Measurements from ENCODE around the gene HDAC4.
A peak's percentile ranks its signal among the peaks of the same experiment; 100 is the strongest.

Gene HDAC4

DNA sequence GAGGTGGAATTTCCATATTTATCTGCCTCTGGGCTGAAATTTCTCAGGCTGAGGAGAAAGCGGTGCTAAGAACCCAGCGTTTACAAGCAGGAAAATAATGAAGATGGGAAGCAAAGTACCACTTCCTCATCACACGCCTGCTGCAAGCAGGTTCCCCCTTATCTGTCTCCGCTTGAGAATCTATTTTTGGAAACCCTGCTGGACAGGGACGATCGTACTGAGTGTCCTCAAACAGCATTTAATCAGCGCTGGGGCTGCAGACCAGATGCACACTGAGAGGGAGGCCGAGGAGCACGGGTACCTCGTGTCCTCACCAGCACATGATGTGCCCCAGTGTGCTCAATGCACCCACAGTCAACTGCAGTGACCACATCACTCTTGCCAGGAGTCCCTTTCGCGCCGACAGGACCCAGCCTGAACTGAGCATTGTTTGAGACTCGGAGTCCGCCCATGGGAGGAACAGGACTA lies 160.4 kb downstream of the HDAC4 start:
- peak overlapping the region; percentile 47 for H3K27ac ChIP-seq (ENCODE audit: low read depth, low read length)
- peaks cover 51% of the 10 kb centered on the region for H3K4me1 ChIP-seq (ENCODE audit: insufficient read depth, low read length)
- H3K27me3 ChIP-seq (ENCODE audit: control insufficient read depth in 1 of 2, insufficient read depth in 2 of 2, low read length in 2 of 2), result no peaks in the 10 kb centered on the region
- H3K9me3 ChIP-seq (ENCODE audit: low read length), result no peaks in the 10 kb centered on the region
- H3K9ac ChIP-seq (ENCODE audit: low read length), result peak overlapping the region; percentile 1
- no peaks in the 10 kb centered on the region for H3K36me3 ChIP-seq (ENCODE audit: insufficient read depth, low read length)
- peak overlapping the region; percentile 15 to 41 for H3K4me3 ChIP-seq (ENCODE audit: low read depth in 1 of 2, low read length in 2 of 2)

DNA sequence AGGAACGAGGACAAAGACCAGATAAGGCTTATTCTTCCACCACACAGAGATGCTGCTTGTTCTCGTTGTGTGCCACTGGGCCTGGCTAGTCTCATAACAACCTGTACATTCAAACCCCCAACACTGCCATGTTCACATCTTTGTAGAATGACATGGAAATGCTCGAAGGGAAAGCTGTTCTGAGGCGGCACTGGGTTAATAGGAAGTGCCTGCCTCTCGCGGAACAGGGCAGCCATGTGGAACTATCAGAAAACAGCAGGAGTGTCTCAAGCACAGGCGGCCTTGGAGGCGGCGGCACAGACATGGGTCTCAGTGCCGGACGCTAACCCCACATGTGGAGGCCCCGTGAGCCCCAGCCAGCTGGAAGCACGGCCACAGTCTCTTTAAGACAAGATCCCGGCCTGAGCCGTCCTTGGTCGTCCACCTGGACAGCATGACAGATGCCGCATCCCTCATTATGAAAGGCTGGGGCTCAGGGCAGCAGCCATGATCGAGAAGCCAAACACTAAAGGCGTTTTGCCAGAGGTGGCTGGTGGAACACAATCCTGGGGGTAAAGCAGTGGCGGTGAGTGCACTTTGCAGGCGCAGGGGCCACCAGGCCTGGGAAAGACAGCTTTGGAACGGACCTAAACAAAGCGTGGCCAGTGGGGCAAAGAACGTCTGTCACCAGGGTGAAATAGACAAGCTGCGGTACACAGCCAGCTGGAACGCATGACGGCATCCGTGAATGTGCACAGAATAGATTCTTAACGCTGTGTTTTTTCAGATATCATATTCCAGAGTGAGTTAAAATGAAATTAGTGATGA lies 161.0 kb downstream of the HDAC4 start:
- H3K4me3 ChIP-seq (ENCODE audit: low read depth in 1 of 2, low read length in 2 of 2), result peak overlapping the region; percentile 15 to 41
- peaks cover 45% of the 10 kb centered on the region for H3K4me1 ChIP-seq (ENCODE audit: insufficient read depth, low read length)
- H3K27me3 ChIP-seq (ENCODE audit: control insufficient read depth in 1 of 2, insufficient read depth in 2 of 2, low read length in 2 of 2), result no peaks in the 10 kb centered on the region
- H3K9ac ChIP-seq (ENCODE audit: low read length), result peak overlapping the region; percentile 1
- H3K9me3 ChIP-seq (ENCODE audit: low read length), result no peaks in the 10 kb centered on the region
- peak overlapping the region; percentile 47 for H3K27ac ChIP-seq (ENCODE audit: low read depth, low read length)
- H3K36me3 ChIP-seq (ENCODE audit: insufficient read depth, low read length), result no peaks in the 10 kb centered on the region

DNA sequence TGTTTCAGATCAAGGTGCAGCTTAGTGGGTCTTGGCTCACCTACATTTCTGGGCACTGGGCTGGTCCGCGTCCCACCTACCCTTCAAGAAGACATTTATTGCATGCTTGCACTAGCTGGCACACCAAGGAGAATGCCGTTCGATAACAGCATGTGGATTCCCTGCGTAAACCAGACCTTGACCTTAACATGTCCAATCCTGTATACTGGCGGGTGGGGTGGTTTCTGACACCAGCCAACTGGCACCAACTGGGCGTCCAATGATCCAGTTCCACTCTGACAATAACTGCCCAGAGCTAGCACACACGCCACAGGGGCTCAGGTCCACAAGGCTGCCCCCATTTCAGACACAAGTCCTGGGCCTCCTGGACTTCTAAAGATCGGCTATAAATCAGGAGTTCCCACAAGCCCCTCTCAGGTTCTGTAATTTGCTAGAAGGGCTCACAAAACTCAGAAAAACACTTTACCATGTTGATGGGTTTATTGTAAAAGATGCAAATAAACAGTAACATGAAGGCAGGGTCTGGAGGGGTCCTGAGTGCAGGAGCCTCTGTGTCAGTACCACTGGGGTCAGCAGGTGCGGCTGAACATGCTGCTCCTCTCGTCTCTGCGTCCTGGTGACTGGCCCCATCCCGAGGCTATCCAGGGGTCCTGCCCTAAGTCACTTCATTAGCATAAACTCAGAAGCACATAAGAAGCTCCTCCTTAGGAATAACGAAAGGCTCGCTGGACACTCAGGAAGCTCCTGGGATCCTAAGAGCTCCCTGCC lies 161.8 kb downstream of the HDAC4 start:
- Histone ChIP-seq H3K9me3 (ENCODE audit: low read length) (no peaks in the 10 kb centered on the region), H3K27ac (ENCODE audit: low read depth, low read length) (peak overlapping the region; percentile 45), H3K27me3 (ENCODE audit: control insufficient read depth in 1 of 2, insufficient read depth in 2 of 2, low read length in 2 of 2) (no peaks in the 10 kb centered on the region), H3K9ac (ENCODE audit: low read length) (no peak overlapping the region), H3K4me1 (ENCODE audit: insufficient read depth, low read length) (peaks cover 41% of the 10 kb centered on the region), H3K36me3 (ENCODE audit: insufficient read depth, low read length) (no peaks in the 10 kb centered on the region), H3K4me3 (ENCODE audit: low read depth in 1 of 2, low read length in 2 of 2) (no peak overlapping the region)

DNA sequence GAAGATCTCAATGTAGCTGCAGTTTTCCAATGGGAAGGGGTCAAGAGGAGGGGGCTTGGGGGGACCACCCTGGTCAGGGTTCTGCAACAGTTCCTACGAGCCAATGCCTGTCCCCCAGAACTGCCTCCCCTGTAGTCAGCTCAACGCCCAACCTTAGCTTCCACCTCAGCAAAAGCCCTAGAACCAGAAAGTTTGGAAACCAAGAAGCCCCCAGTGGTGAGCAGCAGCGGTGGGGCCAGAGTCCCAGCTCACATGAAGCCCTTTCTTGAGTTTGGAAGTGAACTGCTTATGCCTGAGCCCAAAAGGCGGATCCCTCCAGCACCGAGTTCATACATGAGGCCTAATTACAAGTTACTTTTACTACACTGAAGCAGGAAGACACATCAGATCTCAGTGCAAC lies 162.4 kb downstream of the HDAC4 start:
- Histone ChIP-seq H3K9ac (ENCODE audit: low read length) (no peak overlapping the region), H3K9me3 (ENCODE audit: low read length) (no peaks in the 10 kb centered on the region), H3K4me1 (ENCODE audit: insufficient read depth, low read length) (peaks cover 41% of the 10 kb centered on the region), H3K4me3 (ENCODE audit: low read depth in 1 of 2, low read length in 2 of 2) (no peak overlapping the region), H3K27ac (ENCODE audit: low read depth, low read length) (no peak overlapping the region), H3K27me3 (ENCODE audit: control insufficient read depth in 1 of 2, insufficient read depth in 2 of 2, low read length in 2 of 2) (no peaks in the 10 kb centered on the region), H3K36me3 (ENCODE audit: insufficient read depth, low read length) (no peaks in the 10 kb centered on the region)

DNA sequence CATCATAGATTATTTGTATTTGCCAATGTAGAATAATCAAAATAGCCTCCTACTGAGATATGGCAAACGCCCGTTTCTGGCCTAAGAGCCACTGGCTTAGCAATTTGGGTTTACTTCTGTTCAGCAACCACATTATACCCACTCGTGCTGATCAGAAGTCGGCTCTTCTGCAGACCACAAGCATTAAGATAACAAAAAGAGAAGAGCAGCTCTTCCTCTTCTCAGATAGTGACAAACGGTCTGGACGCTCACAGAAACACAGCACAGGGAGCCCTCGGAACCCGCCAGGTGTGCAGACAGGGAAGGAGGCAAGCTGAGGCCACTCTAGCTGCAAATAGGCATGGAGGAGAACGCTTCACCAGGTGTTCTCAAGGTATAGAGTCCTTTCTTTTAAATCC lies 164.0 kb downstream of the HDAC4 start:
- no peak overlapping the region for H3K9ac ChIP-seq (ENCODE audit: low read length)
- H3K27ac ChIP-seq (ENCODE audit: low read depth, low read length), result no peak overlapping the region
- H3K9me3 ChIP-seq (ENCODE audit: low read length), result no peaks in the 10 kb centered on the region
- no peaks in the 10 kb centered on the region for H3K27me3 ChIP-seq (ENCODE audit: control insufficient read depth in 1 of 2, insufficient read depth in 2 of 2, low read length in 2 of 2)
- peaks cover 46% of the 10 kb centered on the region for H3K4me1 ChIP-seq (ENCODE audit: insufficient read depth, low read length)
- no peak overlapping the region for H3K4me3 ChIP-seq (ENCODE audit: low read depth in 1 of 2, low read length in 2 of 2)
- H3K36me3 ChIP-seq (ENCODE audit: insufficient read depth, low read length), result no peaks in the 10 kb centered on the region

DNA sequence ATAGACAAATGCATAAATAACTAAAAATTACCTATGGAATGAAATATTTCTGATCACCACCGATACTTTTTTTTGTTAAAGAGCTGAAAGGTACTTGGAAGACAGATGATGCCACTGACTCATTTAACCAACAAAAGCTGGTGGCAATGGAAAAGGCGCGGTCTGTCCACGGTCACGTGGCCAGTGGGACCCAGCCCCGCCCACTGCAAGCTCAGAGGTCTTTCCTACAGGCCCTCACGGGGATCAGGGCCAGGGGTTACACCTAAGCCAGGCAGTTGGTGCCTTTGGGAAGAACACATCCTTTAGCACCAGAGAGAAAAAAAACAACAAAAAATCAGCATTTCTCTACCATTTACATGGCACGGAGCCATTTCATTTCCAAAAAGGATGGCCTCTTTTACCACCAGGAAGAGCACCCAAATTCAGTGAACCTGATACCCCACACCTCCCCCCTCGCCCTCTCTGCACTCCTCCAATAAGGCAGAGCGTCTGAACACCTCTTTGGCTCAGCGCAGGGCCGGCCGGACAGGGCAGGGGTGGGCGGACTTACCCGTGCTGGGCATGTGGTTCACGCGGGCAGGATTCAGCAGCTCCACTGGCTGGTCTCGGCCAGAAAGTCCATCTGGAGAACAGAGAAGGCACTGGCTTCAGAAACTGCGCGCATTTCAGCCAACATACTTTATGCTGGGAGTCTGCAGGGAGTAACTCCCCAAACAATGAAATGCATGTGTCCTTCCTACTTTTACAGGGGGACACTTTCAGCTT lies 164.6 kb downstream of the HDAC4 start:
- Histone ChIP-seq H3K9ac (ENCODE audit: low read length) (no peak overlapping the region), H3K27ac (ENCODE audit: low read depth, low read length) (no peak overlapping the region), H3K36me3 (ENCODE audit: insufficient read depth, low read length) (no peaks in the 10 kb centered on the region), H3K9me3 (ENCODE audit: low read length) (no peaks in the 10 kb centered on the region), H3K4me3 (ENCODE audit: low read depth in 1 of 2, low read length in 2 of 2) (no peak overlapping the region), H3K27me3 (ENCODE audit: control insufficient read depth in 1 of 2, insufficient read depth in 2 of 2, low read length in 2 of 2) (no peaks in the 10 kb centered on the region), H3K4me1 (ENCODE audit: insufficient read depth, low read length) (peaks cover 41% of the 10 kb centered on the region)

DNA sequence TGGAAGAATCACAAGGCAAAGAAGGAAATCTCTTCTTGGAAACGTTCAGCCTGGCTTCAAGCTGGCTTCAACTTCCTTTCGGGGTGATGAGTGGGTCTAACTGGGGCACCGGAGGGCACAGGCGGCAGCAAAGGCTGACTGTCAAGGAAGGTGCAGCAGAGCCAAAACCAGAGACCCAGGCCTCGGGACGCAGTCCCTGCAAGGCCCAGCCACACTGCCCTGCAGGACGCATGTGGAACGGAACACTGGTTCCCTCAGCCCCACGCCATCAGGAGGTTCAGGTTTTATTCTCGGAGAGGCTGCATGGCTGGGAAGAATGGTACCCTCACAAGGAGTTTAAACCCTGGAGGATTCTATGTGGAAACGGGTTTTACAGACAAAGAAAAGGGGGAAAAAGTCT lies 165.5 kb downstream of the HDAC4 start:
- Histone ChIP-seq H3K27me3 (ENCODE audit: control insufficient read depth in 1 of 2, insufficient read depth in 2 of 2, low read length in 2 of 2) (no peaks in the 10 kb centered on the region), H3K27ac (ENCODE audit: low read depth, low read length) (no peak overlapping the region), H3K36me3 (ENCODE audit: insufficient read depth, low read length) (no peaks in the 10 kb centered on the region), H3K9ac (ENCODE audit: low read length) (no peak overlapping the region), H3K9me3 (ENCODE audit: low read length) (no peaks in the 10 kb centered on the region), H3K4me3 (ENCODE audit: low read depth in 1 of 2, low read length in 2 of 2) (no peak overlapping the region), H3K4me1 (ENCODE audit: insufficient read depth, low read length) (peaks cover 37% of the 10 kb centered on the region)

DNA sequence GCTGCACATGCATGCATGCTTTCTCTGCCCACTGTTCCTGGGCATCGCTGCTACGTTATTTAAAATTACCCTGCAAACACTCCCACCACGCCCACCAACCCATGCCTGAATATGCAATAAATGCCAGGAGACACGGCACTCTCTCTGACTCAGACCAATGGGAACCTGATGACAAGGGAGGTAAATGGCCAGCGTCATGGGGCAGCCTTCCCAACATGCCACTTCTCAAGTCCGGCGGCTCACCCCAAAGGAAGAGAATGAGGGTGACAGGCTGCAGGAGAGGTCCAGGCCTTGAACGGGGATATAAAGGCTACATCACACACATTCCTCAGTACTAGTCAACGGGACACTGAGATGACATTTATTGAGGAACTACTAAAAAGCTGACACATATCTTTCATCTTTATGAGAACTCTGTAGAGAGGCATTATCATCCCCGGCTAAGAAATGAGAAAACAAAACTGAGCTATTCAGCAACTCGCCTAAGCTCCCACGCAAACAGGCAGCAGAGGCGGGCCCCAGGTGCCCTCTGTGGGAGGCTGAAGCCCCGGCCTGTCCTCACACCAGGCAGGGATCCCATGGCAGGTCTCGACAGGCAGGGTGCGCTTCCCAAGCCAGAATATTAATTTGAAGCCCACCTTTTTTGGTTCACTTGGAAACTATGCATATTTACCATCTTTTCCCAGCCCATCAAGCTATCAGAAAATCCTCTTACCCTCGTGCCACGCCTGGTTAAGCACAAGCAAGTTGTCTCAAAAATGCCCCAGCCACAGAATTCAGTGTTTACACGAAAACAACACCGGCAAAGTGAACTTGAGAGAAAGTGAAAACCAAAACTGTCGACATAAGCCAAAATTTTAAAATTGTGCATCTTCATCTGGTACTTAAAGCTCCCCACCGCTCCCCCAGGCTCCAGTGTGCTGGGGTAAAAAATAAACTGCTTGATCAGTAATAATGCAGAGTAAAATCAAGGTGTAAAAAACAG lies 166.3 kb downstream of the HDAC4 start:
- no peak overlapping the region for H3K9ac ChIP-seq (ENCODE audit: low read length)
- H3K27me3 ChIP-seq (ENCODE audit: control insufficient read depth in 1 of 2, insufficient read depth in 2 of 2, low read length in 2 of 2), result no peaks in the 10 kb centered on the region
- H3K9me3 ChIP-seq (ENCODE audit: low read length), result no peaks in the 10 kb centered on the region
- no peak overlapping the region for H3K4me3 ChIP-seq (ENCODE audit: low read depth in 1 of 2, low read length in 2 of 2)
- no peaks in the 10 kb centered on the region for H3K36me3 ChIP-seq (ENCODE audit: insufficient read depth, low read length)
- peaks cover 32% of the 10 kb centered on the region for H3K4me1 ChIP-seq (ENCODE audit: insufficient read depth, low read length)
- H3K27ac ChIP-seq (ENCODE audit: low read depth, low read length), result no peak overlapping the region

DNA sequence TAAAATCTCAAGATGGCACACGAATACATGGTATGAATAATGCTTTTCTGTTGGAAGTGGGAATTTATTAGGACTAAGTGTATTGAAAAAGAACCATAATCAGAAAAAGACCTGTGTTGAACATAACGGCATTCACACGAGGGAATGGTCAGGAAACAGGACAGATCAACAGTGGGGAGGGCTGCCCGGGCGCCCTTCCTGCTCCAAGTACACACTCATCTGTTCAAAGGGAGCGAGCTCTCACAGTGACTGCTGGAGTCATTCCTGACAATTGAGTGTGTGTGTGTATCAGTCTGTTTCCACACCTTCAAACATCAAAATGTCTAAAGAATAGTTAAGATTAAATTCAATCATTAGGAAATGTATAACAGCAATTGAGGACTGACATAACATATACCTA lies 167.2 kb downstream of the HDAC4 start:
- Histone ChIP-seq H3K4me1 (ENCODE audit: insufficient read depth, low read length) (peaks cover 24% of the 10 kb centered on the region), H3K27me3 (ENCODE audit: control insufficient read depth in 1 of 2, insufficient read depth in 2 of 2, low read length in 2 of 2) (no peaks in the 10 kb centered on the region), H3K9ac (ENCODE audit: low read length) (no peak overlapping the region), H3K27ac (ENCODE audit: low read depth, low read length) (no peak overlapping the region), H3K36me3 (ENCODE audit: insufficient read depth, low read length) (no peaks in the 10 kb centered on the region), H3K9me3 (ENCODE audit: low read length) (no peaks in the 10 kb centered on the region), H3K4me3 (ENCODE audit: low read depth in 1 of 2, low read length in 2 of 2) (no peak overlapping the region)

DNA sequence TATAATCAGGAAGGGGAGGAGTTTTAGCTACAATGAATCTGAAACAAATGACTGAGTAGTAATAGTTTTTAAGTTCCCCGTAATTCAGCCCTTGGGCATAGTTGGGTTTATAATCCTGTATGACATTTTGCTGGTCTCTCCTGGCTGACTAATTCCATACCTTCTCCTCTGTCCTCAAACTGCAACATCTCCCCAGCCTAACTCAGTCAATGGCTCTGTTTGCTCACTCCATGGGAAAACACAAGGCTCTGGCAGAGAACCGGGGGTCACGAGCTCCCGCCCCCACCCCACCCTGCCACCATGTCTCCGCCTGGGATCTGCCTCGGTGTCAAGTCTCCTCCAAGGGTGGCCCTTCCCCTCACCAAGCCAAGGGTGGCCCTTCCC lies 168.6 kb downstream of the HDAC4 start:
- Histone ChIP-seq H3K9ac (ENCODE audit: low read length) (no peak overlapping the region), H3K4me1 (ENCODE audit: insufficient read depth, low read length) (peaks cover 29% of the 10 kb centered on the region), H3K27me3 (ENCODE audit: control insufficient read depth in 1 of 2, insufficient read depth in 2 of 2, low read length in 2 of 2) (no peaks in the 10 kb centered on the region), H3K9me3 (ENCODE audit: low read length) (no peaks in the 10 kb centered on the region), H3K36me3 (ENCODE audit: insufficient read depth, low read length) (no peaks in the 10 kb centered on the region), H3K4me3 (ENCODE audit: low read depth in 1 of 2, low read length in 2 of 2) (no peak overlapping the region), H3K27ac (ENCODE audit: low read depth, low read length) (no peak overlapping the region)
